ENCODE measurements around the gene PDE4D. TPM values are rescaled to one million over a fixed set of nuclear protein-coding genes. Genes with fewer than 3 reads are reported as not detected.

PDE4D gene
- total and polyA plus RNA-seq, 10 of the 15 experiments (the other 5 are each of a cell fraction or from before 2014, with no cell fraction given): 0.87 to 4.1 (median 2.2) TPM

- FAIRE-seq (peak; percentile 35), ATAC-seq (peak; percentile 83), DNase-seq (ENCODE audit: low read depth, low spot score) (no peak)
- Histone ChIP-seq H3K9ac (ENCODE audit: control insufficient read depth, insufficient read depth, low read length) (no peak overlapping the region), H3K4me3 (no peak overlapping the region), H3K27me3 (replicated peaks in 1 of 2; ENCODE audit: control insufficient read depth in 2 of 2, insufficient read depth in 2 of 2, low read length in 1 of 2) (no peaks in the 10 kb centered on the region), H3K4me1 (ENCODE audit: control insufficient read depth, insufficient read depth, low read length) (no peaks in the 10 kb centered on the region), H3K4me2 (ENCODE audit: control insufficient read depth, insufficient read depth) (no peak overlapping the region), H4K20me1 (ENCODE audit: control insufficient read depth, insufficient read depth) (no peaks in the 10 kb centered on the region), H3K36me3 (ENCODE audit: control insufficient read depth in 2 of 2, insufficient read depth in 2 of 2, low read length in 1 of 2) (no peaks in the 10 kb centered on the region), H3K9me3 (replicated peaks; ENCODE audit: control insufficient read depth, insufficient read depth, low read length) (no peaks in the 10 kb centered on the region), H2AFZ (ENCODE audit: control insufficient read depth, low read depth, low read length) (no peak overlapping the region), H3K27ac (ENCODE audit: control insufficient read depth, insufficient read depth) (no peak overlapping the region), H3K79me2 (ENCODE audit: control insufficient read depth, insufficient read depth, low read length) (no peaks in the 10 kb centered on the region)
- ChIA-PET POLR2A (no interaction called here), RAD21 (ENCODE audit: unreplicated experiment) (interaction anchor here (1.5 kb wide), 1 partner anchor 9 kb away, joined by 4 read pairs; no protein-coding TSS in a partner anchor), SMC1A (ENCODE audit: uncharacterized antibody, unreplicated experiment) (interaction anchor here (0.9 to 1.4 kb wide), 5 partner anchors 8 to 146 kb away, joined by 3 to 7 read pairs (median 3); no protein-coding TSS in a partner anchor), CTCF (interaction anchor here (1.0 to 2.8 kb wide), 10 partner anchors 8 to 308 kb away, joined by 3 to 22 read pairs (median 8); no protein-coding TSS in a partner anchor)
- in situ Hi-C loops (cut with MboI): no loop called here
- 67% methylated on average over 17 of the region's 17 CpGs for WGBS (ENCODE audit: insufficient coverage, insufficient replicate concordance, low lambda C conversion rate, missing lambda C conversion rate)
- intact Hi-C loops (cut with micrococcal nuclease; ENCODE audit: unreplicated experiment): loop anchor here (2.0 to 5.0 kb wide), 2 partner anchors 106 to 309 kb away; no protein-coding TSS in a partner anchor
- BruUV-seq (replicated peaks): no TSS peak
- TF ChIP-seq SMC3 (IDR thresholded peaks at IDR 0.05; ENCODE audit: borderline replicate concordance, low read length): peak; percentile 29; the same call in 1 of the 2 replicates
- TF ChIP-seq, protein P1, sequence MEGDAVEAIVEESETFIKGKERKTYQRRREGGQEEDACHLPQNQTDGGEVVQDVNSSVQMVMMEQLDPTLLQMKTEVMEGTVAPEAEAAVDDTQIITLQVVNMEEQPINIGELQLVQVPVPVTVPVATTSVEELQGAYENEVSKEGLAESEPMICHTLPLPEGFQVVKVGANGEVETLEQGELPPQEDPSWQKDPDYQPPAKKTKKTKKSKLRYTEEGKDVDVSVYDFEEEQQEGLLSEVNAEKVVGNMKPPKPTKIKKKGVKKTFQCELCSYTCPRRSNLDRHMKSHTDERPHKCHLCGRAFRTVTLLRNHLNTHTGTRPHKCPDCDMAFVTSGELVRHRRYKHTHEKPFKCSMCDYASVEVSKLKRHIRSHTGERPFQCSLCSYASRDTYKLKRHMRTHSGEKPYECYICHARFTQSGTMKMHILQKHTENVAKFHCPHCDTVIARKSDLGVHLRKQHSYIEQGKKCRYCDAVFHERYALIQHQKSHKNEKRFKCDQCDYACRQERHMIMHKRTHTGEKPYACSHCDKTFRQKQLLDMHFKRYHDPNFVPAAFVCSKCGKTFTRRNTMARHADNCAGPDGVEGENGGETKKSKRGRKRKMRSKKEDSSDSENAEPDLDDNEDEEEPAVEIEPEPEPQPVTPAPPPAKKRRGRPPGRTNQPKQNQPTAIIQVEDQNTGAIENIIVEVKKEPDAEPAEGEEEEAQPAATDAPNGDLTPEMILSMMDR (IDR thresholded peaks at IDR 0.05 in 2 of 3, conservative IDR thresholded peaks at IDR 0.05 in 1 of 3; ENCODE audit: control insufficient read depth in 2 of 3, extremely low read depth in 1 of 3, insufficient read depth in 1 of 3, low read depth in 3 of 3, low read length in 3 of 3): peak; percentile 41 to 58 (median 52)
- TF ChIP-seq, protein P2, sequence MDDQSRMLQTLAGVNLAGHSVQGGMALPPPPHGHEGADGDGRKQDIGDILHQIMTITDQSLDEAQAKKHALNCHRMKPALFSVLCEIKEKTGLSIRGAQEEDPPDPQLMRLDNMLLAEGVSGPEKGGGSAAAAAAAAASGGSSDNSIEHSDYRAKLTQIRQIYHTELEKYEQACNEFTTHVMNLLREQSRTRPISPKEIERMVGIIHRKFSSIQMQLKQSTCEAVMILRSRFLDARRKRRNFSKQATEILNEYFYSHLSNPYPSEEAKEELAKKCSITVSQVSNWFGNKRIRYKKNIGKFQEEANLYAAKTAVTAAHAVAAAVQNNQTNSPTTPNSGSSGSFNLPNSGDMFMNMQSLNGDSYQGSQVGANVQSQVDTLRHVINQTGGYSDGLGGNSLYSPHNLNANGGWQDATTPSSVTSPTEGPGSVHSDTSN (IDR thresholded peaks at IDR 0.05; ENCODE audit: insufficient replicate concordance, low read depth, low read length): no peak
- no peak for TF ChIP-seq SUPT20H (IDR thresholded peaks at IDR 0.05; ENCODE audit: borderline replicate concordance, control insufficient read depth, low read depth, low read length)
- TF ChIP-seq IRF3 (IDR thresholded peaks at IDR 0.05): no peak
- no peak for TF ChIP-seq CREB1 (IDR thresholded peaks at IDR 0.05; ENCODE audit: low read depth)
- no peak for TF ChIP-seq ATF3 (IDR thresholded peaks at IDR 0.05; ENCODE audit: borderline replicate concordance, extremely low read depth, low read depth, low read length)
- TF ChIP-seq SIN3A (IDR thresholded peaks at IDR 0.05; ENCODE audit: low read depth, low read length): no peak
- no peak for TF ChIP-seq ZSCAN29 (IDR thresholded peaks at IDR 0.05)
- TF ChIP-seq ZNF217 (IDR thresholded peaks at IDR 0.05): no peak
- no peak for TF ChIP-seq ESRRA (IDR thresholded peaks at IDR 0.05; ENCODE audit: low read length)
Measured at GRCh38 chr5:59496524-59497134, 396.9 kb downstream of the PDE4D start.

Measured in GM12878 (cell line).